HepG2 (cell line): ENCODE measurements around the gene LRRC15.

Source experiments
- AFF4 ChIP-seq: sonication (generic); formaldehyde crosslinking; IDR thresholded peaks from 2 replicates; pipeline ENCODE4 v1.4.0; 2020; ENCODE audit warnings: missing genetic modification reagents
- ATRX ChIP-seq: sonication (generic); formaldehyde crosslinking; IDR thresholded peaks from 2 replicates; pipeline ENCODE4 v1.4.0; 2020; ENCODE audit warnings: missing genetic modification reagents, borderline replicate concordance
- CENPBD1 ChIP-seq: sonication (generic); formaldehyde crosslinking; IDR thresholded peaks from 2 replicates; pipeline ENCODE4 v1.8.0; 2022; ENCODE audit warnings: missing genetic modification reagents, low read depth, mild to moderate bottlenecking, borderline replicate concordance
- CTCF ChIP-seq: sonication (generic); formaldehyde crosslinking; IDR thresholded peaks from 2 replicates; pipeline ENCODE4 v1.5.0; 2020; ENCODE audit warnings: mild to moderate bottlenecking, missing genetic modification reagents, moderate library complexity
- HCFC1 ChIP-seq: fragments of 150-350 bp; IDR thresholded peaks from 2 replicates; pipeline ENCODE4 v1.6.1; 2014; ENCODE audit warnings: low read depth, low read length
- HINFP ChIP-seq: sonication (generic); formaldehyde crosslinking; IDR thresholded peaks from 2 replicates; pipeline ENCODE4 v1.4.0; 2020; ENCODE audit warnings: low read depth, mild to moderate bottlenecking, missing genetic modification reagents
- POLR2A ChIP-seq, 2 experiments: IDR thresholded peaks; 2 replicates each; pipeline ENCODE4 v1.6.1; 2011; ENCODE audit warnings: low read depth in 2 of 2, low read length in 2 of 2, mild to moderate bottlenecking in 1 of 2, moderate library complexity in 1 of 2; ENCODE audit not compliant: insufficient read depth in 1 of 2

GRCh38 chr3:194312186-194312742, 57.3 kb downstream of the LRRC15 start:
- TF ChIP-seq AFF4 (CRISPR knock-in tag) (no peak), HCFC1 (no peak), POLR2A (IDR thresholded peaks at IDR 0.05; ENCODE audit: insufficient read depth in 1 of 2, low read depth in 2 of 2, low read length in 2 of 2) (no peak), HINFP (CRISPR knock-in tag) (no peak), CENPBD1 (CRISPR knock-in tag) (no peak), ATRX (no peak), CTCF (CRISPR knock-in tag) (no peak)
